ENCODE data around the gene ENTPD6.

ENTPD6 gene

GRCh38 chr20:25195014-25195961 lies at the start of gene ENTPD6:
ENTPD6 (plus strand) TSS chr20:25195712; CDS start chr20:25206537, 10,825 bp downstream.
- TF ChIP-seq GATA3 (IDR thresholded peaks at IDR 0.05; ENCODE audit: low read depth, low read length), result no peak
- no peak for TF ChIP-seq GATA2 (IDR thresholded peaks at IDR 0.05; ENCODE audit: low read depth, low read length)

- TF ChIP-seq GATA2 (IDR thresholded peaks at IDR 0.05; ENCODE audit: low read depth, low read length) (no peak), GATA3 (IDR thresholded peaks at IDR 0.05; ENCODE audit: low read depth, low read length) (no peak)
These were observed 48.5 kb upstream of the ENTPD6 start for GRCh38 chr20:25146976-25147375.

DNA sequence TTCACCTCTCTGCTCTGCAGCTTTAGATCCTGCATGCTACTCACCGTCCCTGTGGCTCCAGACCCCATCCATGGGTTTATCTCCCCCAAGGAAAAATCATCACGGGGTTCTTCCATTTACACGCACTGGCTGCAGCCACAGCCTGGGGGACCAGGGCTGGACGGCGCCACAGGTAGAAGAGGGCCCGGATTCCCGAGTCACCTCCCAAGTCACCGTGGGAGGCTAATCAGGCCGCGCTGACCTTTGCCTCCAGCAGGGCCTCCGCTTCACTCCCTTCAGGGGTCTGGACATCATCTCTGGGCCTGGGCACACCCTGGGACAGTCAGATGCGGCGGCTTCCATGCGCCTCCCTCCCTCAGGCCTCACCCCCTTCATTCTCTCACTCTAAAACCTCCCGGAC lies 47.8 kb upstream of the ENTPD6 start:
- TF ChIP-seq GATA2 (IDR thresholded peaks at IDR 0.05; ENCODE audit: low read depth, low read length) (no peak), GATA3 (IDR thresholded peaks at IDR 0.05; ENCODE audit: low read depth, low read length) (no peak)

DNA sequence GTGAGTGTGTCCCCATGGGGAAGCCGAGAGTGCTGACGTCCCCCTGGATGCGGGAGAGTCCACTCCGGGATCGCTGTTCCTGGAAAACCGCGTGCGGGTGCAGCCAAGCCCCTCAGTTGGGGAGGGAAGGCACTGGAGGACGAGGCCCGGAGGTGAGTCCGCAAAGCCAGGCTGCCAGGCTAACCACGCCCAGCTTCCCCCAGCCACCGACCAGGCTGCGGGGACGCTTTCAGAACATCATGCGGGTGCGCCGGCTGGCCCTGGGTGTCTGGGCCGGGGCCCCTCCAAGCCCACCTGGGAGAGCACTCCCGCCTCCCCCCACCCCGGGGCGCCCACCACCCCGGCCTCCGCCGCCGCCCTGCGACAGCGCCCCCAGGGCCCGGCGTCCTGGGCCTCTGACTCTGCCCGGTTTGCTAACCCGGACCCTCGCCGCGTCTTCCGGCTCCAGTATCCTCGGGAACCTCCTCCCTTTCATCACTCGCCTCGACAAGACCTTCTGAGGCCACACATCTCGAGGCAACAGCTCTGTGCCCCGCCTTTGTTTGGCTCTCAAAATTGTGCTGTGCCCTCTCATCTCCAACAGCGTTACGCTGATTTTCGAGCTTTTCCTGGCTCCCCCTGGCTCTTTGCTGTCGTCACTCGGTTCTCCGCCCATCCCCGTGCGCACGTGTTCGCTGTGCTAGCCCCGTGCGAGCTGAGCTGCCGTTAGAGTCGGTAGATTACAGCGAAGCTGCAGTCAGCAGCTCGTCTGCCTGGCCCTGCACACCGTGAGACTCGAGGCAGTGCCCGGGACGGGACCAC lies 47.1 kb upstream of the ENTPD6 start:
- TF ChIP-seq GATA3 (IDR thresholded peaks at IDR 0.05; ENCODE audit: low read depth, low read length), result no peak
- no peak for TF ChIP-seq GATA2 (IDR thresholded peaks at IDR 0.05; ENCODE audit: low read depth, low read length)

GRCh38 chr20:25148982-25149846 lies 46.3 kb upstream of the ENTPD6 start:
- no peak for TF ChIP-seq GATA3 (IDR thresholded peaks at IDR 0.05; ENCODE audit: low read depth, low read length)

GRCh38 chr20:25150016-25150415 lies 45.5 kb upstream of the ENTPD6 start:
- no peak for TF ChIP-seq GATA2 (IDR thresholded peaks at IDR 0.05; ENCODE audit: low read depth, low read length)
- TF ChIP-seq GATA3 (IDR thresholded peaks at IDR 0.05; ENCODE audit: low read depth, low read length), result no peak

DNA sequence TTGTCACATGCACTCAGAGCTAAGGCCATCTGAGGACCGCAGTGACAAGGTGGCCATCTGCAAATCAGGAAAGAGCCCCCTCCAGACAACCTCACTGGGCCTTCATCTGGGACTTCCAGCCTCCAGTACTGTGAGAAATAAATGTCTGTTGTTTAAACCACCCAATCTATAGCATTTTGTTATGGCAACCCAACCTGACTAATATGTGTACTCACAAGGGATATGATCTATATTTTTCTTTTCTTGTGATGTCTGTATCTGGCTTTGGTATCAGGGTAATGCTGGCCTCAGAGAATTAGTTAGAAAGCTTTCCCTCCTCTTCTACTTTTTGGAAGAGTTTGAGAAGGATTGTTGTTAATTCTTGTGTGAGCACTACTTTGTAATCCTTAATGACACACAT lies 37.5 kb upstream of the ENTPD6 start:
- TF ChIP-seq GATA3 (IDR thresholded peaks at IDR 0.05; ENCODE audit: low read depth, low read length) (no peak), GATA2 (IDR thresholded peaks at IDR 0.05; ENCODE audit: low read depth, low read length) (no peak)

GRCh38 chr20:25160467-25160866 lies 35.0 kb upstream of the ENTPD6 start:
- TF ChIP-seq GATA3 (IDR thresholded peaks at IDR 0.05; ENCODE audit: low read depth, low read length) (no peak), GATA2 (IDR thresholded peaks at IDR 0.05; ENCODE audit: low read depth, low read length) (no peak)

DNA sequence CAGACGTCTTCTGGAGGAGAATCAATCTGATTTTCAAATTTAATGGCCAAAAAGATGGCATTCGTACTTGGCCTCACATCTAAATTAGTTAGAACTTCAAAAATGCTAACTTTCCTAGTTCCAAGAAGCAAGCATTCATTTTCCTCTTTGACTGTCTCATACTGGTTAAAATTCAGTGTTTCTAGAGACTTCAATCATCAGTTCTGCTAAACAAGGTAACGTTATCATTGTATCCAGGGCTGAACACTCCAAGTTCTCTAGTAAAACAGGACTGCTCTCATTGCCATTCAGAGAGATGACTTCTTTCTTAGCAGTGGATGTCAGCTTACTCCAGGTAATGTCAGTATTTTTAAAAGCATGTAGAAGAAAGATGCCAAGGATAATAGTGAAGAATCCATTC lies 34.6 kb upstream of the ENTPD6 start:
- no peak for TF ChIP-seq GATA3 (IDR thresholded peaks at IDR 0.05; ENCODE audit: low read depth, low read length)
- no peak for TF ChIP-seq GATA2 (IDR thresholded peaks at IDR 0.05; ENCODE audit: low read depth, low read length)

DNA sequence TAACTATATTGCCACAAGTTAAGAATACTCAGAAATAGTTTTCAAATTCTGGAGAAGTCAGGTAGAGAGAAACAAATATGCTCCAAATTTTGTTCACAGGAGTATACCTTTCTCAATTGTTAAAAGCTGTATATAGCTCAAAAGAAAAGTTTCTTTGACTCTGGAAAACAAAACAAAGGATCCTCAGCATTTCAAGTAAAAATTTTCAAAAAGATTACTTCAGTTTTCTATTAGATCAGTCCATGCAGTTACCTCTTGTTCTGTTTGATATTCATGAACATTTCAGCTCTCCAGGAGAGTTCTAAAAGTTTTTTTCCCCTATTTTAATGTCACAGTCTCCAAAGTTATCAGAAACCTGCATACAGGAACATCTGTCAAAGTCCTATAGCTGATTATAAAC lies 30.4 kb upstream of the ENTPD6 start:
- TF ChIP-seq GATA3 (IDR thresholded peaks at IDR 0.05; ENCODE audit: low read depth, low read length), result no peak

GRCh38 chr20:25173321-25173720 lies 22.2 kb upstream of the ENTPD6 start:
- TF ChIP-seq GATA2 (IDR thresholded peaks at IDR 0.05; ENCODE audit: low read depth, low read length), result no peak
- no peak for TF ChIP-seq GATA3 (IDR thresholded peaks at IDR 0.05; ENCODE audit: low read depth, low read length)

- no peak for TF ChIP-seq GATA2 (IDR thresholded peaks at IDR 0.05; ENCODE audit: low read depth, low read length)
These were observed 21.6 kb upstream of the ENTPD6 start for GRCh38 chr20:25173886-25174308.

- TF ChIP-seq GATA2 (IDR thresholded peaks at IDR 0.05; ENCODE audit: low read depth, low read length) (no peak), GATA3 (IDR thresholded peaks at IDR 0.05; ENCODE audit: low read depth, low read length) (no peak)
These were observed 19.3 kb upstream of the ENTPD6 start for GRCh38 chr20:25176184-25176583.

DNA sequence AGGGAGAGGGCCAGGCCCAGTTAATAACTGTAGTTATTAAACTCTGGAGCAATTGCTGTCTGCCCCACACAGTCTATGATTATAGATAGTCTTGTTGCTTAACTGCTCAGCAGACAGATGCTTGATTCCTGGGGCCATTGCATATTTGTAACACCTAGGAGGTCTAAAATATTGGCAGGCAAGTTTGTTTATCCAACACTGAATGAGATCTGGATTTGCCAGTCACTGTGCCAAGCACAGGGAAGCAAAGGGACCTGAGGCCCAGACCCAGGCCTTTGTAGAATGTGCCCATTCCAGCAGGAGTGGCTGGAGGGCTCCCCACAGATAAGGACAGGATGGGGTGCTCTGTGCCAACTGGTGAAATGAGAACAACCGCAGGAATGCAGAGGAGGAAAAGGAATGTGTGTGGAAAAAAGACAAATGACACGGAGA lies 17.6 kb upstream of the ENTPD6 start:
- TF ChIP-seq GATA3 (IDR thresholded peaks at IDR 0.05; ENCODE audit: low read depth, low read length) (no peak), GATA2 (IDR thresholded peaks at IDR 0.05; ENCODE audit: low read depth, low read length) (no peak)
